PC-3 (cell line): ENCODE data around the gene ANLN.

Experiments
- EZH2 ChIP-seq: fragments of 300-600 bp; sonication (generic); IDR thresholded peaks from one replicate; pipeline ENCODE4 v1.6.1; 2017; ENCODE audit warnings: antibody characterized with exemption, mild to moderate bottlenecking, low read length; ENCODE audit not compliant: unreplicated experiment
- TF ChIP-seq, protein P1 (sequence below): fragments of 300-600 bp; sonication (generic); conservative IDR thresholded peaks from 2 replicates; pipeline ENCODE4 v1.5.1; 2017; ENCODE audit warnings: antibody characterized with exemption, low read depth, mild to moderate bottlenecking, low read length

DNA sequence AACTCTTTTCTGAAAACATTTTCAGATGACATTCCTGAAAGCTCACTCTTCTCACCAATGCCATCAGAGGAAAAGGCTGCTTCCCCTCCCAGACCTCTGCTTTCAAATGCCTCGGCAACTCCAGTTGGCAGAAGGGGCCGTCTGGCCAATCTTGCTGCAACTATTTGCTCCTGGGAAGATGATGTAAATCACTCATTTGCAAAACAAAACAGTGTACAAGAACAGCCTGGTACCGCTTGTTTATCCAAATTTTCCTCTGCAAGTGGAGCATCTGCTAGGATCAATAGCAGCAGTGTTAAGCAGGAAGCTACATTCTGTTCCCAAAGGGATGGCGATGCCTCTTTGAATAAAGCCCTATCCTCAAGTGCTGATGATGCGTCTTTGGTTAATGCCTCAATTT lies 16.5 kb downstream of the ANLN start:
- TF ChIP-seq EZH2, result no peak
- TF ChIP-seq, protein P1, sequence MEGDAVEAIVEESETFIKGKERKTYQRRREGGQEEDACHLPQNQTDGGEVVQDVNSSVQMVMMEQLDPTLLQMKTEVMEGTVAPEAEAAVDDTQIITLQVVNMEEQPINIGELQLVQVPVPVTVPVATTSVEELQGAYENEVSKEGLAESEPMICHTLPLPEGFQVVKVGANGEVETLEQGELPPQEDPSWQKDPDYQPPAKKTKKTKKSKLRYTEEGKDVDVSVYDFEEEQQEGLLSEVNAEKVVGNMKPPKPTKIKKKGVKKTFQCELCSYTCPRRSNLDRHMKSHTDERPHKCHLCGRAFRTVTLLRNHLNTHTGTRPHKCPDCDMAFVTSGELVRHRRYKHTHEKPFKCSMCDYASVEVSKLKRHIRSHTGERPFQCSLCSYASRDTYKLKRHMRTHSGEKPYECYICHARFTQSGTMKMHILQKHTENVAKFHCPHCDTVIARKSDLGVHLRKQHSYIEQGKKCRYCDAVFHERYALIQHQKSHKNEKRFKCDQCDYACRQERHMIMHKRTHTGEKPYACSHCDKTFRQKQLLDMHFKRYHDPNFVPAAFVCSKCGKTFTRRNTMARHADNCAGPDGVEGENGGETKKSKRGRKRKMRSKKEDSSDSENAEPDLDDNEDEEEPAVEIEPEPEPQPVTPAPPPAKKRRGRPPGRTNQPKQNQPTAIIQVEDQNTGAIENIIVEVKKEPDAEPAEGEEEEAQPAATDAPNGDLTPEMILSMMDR, result no peak
